ENCODE data around the gene GRXCR2.

- TF ChIP-seq CTCF (IDR thresholded peaks at IDR 0.05) (no peak), POLR2A (IDR thresholded peaks at IDR 0.05) (no peak)
Observed at GRCh38 chr5:145869753-145870152, 3.1 kb downstream of the GRXCR2 start.
